GOT3 (cell line): Measurements from ENCODE around the gene MEF2A.

Experiments used
- DNase-seq: peaks from one replicate; lab custom pipeline; 2025; ENCODE audit warnings: mixed read lengths; lab: John Stamatoyannopoulos, UW

The MEF2A gene

GRCh38 chr15:99704444-99704838, 138.7 kb downstream of the MEF2A start:
- DNase-seq = no peak

GRCh38 chr15:99706557-99707303, 140.9 kb downstream of the MEF2A start:
- DNase-seq = no peak

DNA sequence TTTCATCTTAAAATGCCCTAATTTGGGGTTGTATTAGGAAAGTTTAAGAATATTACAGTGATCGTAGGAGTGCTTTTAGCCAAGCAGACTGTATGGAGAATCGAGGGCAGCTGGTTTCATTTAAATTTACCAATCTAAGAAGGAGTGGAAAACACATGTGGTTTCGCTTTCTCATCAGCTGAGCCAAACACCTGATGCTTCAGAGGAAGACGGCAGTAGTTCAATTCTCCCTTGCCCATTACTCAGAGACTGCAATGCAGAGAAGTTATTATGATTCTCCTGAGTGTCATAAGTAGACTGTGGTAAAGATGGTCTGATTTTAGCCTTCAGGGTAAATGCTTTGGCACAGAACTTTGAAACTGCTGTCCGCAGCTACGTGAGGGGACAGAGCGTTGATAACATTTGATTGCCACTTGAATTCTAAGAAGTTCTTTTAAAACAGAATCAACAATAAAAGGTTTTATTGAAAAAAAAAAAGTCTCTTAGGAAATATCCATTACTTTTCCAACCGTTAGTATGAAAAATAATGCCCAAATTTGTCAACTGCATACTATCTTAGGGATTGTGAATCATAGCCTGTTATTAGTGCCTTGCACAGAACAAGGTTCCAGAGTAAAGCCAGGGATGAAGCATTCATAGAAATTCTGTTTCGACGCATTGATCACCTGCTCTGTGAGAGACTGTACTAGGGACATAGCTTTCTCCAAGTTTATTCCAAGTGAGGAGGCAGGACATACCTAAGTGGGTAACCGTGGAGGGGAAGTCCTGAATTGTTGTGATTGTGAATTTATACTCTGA, 141.9 kb downstream of the MEF2A start:
- DNase-seq = no peak

- DNase-seq = no peak
These were observed 142.8 kb downstream of the MEF2A start for GRCh38 chr15:99708563-99708962.

- DNase-seq = no peak
These were observed 143.6 kb downstream of the MEF2A start for GRCh38 chr15:99709243-99709986.

DNA sequence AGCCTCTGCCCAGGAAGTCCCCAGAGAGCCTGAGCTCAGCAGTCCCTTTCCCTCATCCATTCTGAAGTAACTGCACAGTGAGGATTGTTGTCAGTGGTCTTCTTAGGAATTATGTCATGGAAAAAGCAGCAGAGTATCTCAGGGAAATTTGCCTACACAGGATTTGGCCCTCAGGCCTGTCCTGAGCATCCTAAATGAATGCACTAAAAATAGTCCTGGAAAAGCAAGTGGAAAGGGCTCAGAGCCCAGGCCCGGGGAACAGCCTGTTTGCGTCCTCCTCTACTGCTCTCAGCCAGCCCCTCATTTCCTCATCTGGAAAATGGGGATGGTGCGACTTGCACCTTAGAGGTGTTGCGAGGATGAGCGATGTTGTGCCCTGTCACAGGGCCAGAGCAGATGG, 145.8 kb downstream of the MEF2A start:
- no peak for DNase-seq

GRCh38 chr15:99712415-99712814, 146.6 kb downstream of the MEF2A start:
- no peak for DNase-seq

- DNase-seq = no peak
These were observed 150.8 kb downstream of the MEF2A start for GRCh38 chr15:99716540-99717095.

DNA sequence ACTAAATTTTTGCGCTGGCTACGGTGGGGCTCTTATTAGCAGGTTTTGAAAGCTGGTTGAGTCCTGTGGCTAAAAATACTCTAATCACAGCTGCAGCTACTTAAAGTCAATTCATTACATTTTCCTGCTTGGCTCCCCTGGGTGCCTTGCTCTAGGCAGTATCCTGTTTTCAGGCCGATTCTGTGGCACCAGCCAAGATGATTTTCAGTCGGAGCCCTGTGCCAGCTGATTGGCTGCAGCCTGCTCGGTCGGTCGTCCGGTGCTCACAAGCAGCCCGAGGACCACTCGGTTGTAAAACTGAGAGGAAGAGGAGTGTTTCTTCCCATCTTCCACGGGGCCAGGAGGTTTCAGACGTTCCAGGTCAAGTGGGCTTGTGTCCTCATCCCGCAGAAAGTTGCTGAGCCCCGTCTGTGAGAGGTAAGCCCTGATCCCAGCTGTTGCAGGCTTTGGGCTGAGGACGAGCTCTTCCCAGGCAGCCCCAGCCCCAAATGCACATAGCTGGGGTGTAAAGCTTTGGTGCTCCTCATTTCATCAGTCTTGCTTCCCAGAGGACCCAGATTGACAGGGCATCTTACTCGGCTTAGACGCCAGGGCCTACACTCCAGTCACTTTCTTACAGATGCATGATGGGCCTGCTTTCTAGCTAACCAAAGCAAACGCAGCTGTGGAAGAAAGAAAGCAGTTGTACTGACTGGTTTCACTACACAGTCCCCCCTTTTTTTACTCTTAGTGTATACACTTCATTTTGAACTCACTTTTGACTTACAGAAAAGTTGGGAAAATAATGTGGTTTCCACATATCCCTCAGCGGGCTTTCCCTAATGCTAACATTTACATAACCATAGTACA, 151.6 kb downstream of the MEF2A start:
- DNase-seq = no peak

- no peak for DNase-seq
These were observed 152.6 kb downstream of the MEF2A start for GRCh38 chr15:99718421-99718820.

DNA sequence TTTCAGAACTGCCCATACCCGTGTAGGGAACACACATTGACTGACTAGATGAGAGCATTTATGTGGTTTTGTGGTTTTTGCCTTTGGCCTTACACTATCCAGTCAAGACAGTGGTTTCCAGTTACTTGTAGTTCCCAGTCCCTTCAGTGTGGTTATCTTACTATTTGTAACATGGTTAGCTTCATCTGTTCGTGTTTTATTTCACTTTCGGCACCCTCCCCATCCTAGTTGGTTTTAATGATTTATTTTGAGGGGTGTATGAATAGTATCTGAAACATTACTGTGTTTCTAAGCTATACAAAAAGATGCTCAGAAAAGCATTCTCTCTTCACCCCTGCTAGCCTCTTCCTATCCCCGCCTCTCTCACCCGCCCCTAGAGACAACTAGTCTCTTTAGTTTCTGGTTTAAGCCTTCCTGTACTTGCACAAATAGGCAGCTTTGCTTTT, 153.3 kb downstream of the MEF2A start:
- no peak for DNase-seq

GRCh38 chr15:99720533-99720932, 154.7 kb downstream of the MEF2A start:
- no peak for DNase-seq

GRCh38 chr15:99721104-99721778, 155.5 kb downstream of the MEF2A start:
- DNase-seq = no peak

DNA sequence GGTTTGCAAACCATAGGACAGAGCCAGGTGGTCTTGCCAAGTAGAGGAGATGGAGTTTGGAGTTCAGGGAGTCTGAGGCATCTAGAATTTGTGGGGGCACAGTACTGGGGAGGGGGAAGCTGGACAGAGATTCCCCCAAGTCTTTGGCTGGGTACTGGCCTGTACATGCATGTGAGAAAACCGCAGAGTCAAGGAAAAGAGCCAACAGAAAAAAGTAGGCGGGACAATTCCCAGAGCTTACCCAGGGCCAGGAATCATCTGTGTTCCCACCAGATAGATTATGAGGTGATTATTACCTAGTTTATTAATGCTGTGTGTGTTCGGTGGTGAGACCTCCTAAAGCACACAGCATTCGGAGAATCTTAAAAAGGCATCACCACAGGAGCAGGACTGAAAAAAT, 156.1 kb downstream of the MEF2A start:
- DNase-seq = no peak

- no peak for DNase-seq
These were observed 156.6 kb downstream of the MEF2A start for GRCh38 chr15:99722406-99722805.

- no peak for DNase-seq
These were observed 160.5 kb downstream of the MEF2A start for GRCh38 chr15:99726333-99726732.

- no peak for DNase-seq
These were observed 161.5 kb downstream of the MEF2A start for GRCh38 chr15:99727330-99727729.

GRCh38 chr15:99727733-99728132, 161.9 kb downstream of the MEF2A start:
- DNase-seq = no peak

GRCh38 chr15:99728916-99729315, 163.1 kb downstream of the MEF2A start:
- no peak for DNase-seq

DNA sequence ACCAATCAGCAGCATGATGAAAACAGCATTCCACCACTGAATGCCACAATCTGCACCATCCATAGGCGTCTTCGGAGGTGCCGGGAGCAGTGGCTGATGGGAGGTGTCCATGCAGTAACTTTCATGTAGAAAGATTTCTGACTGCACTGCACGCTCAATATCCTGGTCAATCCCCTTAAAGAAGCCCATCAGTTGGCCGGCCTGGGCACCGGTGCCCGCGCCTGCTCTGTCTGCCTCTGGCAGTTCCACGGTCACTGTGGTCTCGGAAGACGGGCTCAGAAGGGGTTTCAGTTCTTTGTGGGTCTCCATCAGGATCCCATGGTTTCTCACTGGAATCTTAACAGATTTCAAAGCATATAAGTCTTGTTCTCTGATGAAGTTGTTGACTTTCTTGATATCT, 163.5 kb downstream of the MEF2A start:
- DNase-seq = no peak

- DNase-seq = no peak
These were observed 164.1 kb downstream of the MEF2A start for GRCh38 chr15:99729920-99730319.
